HG03432 (cell line): Measurements from ENCODE around the gene LRRTM4.
"Not testable (repeated sequence)": the region's sequence is repeated elsewhere in the genome, so short reads cannot be mapped to it uniquely, and the experiment has no call there.

ENCODE experiments used
- ATAC-seq: cut with Tn5 transposase; IDR thresholded peaks from one replicate; pipeline ENCODE4 v1.9.1; 2021; ENCODE audit warnings: mild to moderate bottlenecking, moderate library complexity; ENCODE audit not compliant: unreplicated experiment

LRRTM4 gene

GRCh38 chr2:76760367-76760704 lies 761.8 kb downstream of the LRRTM4 start:
- ATAC-seq: peak; percentile 26

DNA sequence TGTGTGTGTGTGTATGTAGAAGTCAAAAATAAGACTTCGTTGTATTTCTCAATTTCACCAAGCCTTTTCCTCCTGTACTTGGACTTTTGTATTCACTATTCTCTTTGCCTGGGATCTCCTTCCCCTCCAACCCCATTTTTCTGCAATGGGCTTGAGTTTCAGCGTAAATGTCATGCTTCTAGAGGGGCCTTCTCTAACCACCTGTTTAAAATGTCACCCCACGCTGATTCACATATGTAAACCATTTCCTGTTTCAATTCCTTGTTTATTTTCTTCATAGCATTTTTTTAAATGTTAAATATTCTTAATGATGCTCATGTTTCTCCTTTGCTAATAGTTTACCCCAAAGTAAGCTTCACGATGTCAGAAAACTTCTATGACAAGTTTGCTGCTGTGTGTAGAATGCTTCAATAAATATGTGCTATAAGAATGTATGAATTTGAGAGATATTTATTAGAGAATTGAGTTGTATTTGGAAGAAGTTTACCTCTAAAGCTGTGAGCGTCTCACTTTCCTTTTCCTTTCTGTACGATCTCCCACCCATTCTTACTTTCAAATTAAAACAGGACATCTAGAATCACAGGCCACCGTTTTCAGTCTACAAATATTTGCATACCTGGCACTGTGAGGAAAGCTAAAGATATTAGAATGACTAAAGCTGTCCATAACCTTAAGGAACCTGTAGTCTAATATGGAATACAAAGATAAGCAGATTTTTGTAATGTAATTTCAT lies 762.4 kb downstream of the LRRTM4 start:
- ATAC-seq: peak; percentile 50

DNA sequence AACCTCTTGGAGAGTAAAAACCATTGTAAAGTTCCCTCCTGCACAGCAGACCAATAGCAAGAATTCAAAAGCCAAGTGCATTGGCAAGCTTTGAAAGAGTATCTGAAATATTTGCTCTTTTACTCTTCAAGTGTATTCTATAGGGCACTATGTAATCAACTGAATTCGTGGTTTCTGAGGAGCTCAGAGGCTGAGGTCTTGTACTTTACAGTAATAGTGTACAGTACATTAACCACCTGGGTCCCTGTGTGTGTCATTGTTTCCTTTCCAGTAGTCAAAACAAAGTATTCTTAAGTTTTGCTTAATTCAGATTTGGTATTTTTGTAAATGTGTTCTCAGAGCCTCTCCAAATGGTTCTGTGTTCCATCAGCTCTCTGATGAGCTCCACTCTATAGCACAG lies 769.7 kb downstream of the LRRTM4 start:
- ATAC-seq: no peak

DNA sequence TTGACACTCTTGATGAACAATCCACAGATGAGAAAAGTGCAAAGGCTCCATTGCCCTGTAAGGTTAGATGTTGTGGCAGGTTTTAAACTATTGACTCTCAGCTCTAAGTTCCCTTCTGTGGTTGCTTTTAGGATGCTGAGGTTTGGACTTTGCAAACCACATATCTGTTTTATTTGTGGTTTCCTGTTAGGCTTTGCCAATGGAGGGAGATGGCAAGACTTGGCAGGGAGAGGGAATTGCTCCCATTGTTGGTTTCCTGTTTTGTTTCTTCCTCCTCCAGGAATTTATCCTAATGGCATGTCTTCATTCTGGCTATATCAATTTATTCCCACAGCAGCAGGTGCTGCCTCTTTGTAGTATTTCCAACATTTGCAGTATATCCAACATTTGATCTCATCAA lies 772.3 kb downstream of the LRRTM4 start:
- ATAC-seq: no peak

GRCh38 chr2:76748581-76749296 lies 773.4 kb downstream of the LRRTM4 start:
- ATAC-seq: no peak

DNA sequence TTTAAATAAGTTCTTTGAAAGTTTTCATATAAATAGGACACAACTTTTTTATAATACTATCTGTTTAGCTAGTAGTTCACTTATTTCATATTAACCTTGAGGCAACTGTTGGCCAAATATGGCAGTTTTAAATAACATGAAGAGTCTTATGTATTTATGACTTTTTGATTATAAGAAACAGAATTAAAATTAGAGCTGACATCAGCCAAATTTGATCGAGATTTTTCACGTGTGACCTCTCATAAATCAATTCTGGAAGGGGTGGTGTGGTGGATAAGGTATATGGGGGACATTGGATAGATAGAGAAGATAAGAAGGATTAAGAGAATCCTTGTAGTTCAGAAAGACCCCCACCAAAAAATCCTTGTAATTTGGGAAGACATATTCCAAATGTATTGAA lies 776.6 kb downstream of the LRRTM4 start:
- no peak for ATAC-seq

DNA sequence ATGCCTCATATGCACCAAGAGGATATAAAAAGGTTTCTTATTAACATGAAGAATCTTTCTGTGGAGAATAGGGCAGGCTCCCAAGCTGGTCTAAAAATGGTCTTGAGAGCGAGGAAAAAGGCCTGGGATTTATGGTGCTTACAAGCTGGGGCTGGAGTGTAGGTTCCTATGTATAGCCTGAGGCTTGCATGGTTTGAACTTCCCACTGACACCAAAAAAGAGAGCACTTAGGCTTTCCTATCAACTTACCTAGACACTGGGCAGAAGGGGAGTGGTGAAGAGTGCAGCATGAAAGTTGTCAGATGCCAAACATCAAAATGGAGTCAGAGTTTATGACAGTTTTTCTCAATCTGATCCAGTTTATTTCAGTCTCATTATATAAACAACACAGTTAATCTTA lies 784.6 kb downstream of the LRRTM4 start:
- ATAC-seq: no peak

DNA sequence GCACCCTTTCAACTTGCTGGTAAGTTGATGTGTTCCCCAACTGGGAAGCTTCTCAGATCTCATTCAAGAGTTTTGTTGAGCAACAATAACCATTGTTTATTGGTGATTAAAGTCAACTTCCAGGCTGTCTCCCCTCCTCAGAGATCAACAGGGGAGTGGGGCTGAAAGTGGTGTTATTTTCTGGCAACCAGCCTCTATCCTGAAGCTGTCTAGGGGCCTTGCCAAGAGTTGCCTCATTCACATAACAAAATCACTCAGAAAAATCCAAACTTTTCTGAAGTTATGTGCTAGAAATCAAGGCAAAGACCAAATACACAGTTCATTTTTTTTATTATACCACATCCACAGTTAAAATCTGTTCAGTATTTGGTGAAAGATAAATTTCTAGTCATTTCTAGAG lies 788.4 kb downstream of the LRRTM4 start:
- no peak for ATAC-seq

DNA sequence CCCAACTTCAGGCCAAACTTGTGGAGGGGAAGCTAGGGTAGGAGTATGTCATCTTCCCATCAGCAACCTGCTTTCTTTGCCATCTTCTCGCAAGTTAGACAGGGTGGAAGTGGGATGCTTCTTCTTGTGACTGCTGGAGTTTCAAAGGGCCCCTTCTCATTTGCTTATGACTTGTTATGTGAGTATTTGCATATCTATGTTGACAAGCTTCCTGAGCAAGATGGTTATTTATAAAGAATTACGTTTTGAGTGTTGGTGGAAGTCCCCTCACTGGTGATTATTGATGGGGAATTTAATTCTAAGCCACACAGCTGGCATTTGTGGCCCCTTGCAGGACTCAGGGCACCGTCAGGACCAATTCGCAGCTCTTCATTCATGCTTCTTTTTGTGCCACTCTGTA lies 791.0 kb downstream of the LRRTM4 start:
- ATAC-seq: peak; percentile 87

- ATAC-seq: no peak
Measured at GRCh38 chr2:76730021-76730420, 792.2 kb downstream of the LRRTM4 start.

DNA sequence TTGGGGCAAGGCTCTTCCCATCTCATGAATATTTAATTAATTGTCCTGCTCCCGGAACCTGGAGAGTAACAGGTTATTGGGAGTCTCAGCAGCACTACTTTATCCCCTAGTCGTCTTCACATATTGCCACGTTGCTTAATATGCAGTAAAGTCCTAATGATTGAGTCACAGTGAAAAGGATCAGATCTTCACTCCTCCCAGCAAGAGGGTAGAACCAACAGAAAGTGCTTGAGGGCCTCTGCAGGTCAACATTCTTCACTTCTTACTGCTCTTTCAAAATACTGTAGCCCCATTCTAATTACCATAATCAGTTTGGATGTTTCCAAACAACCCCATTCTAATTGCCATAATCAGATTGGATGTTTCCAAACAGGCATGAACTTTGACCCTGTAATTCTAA lies 801.0 kb downstream of the LRRTM4 start:
- no peak for ATAC-seq

GRCh38 chr2:76713312-76713711 lies 808.9 kb downstream of the LRRTM4 start:
- ATAC-seq: no peak

DNA sequence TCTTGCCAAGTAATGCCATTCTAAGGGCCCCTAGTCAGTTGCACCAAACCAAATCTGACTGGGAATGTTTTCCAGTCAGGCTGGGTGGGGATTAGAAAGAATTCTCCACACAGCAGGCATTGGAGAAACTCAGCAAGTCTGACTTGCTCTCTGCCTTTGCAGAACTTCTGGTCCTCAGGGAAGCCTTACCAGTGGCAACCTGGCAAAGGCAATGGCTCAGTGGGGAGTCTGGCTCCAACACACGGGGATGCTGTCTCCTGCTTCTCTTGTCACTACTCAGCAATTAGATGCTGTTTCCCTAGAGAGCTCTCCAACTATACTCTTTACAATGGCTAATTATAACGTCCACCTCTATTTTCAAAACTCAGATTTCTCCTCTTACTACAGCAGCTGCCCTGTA lies 810.7 kb downstream of the LRRTM4 start:
- no peak for ATAC-seq

DNA sequence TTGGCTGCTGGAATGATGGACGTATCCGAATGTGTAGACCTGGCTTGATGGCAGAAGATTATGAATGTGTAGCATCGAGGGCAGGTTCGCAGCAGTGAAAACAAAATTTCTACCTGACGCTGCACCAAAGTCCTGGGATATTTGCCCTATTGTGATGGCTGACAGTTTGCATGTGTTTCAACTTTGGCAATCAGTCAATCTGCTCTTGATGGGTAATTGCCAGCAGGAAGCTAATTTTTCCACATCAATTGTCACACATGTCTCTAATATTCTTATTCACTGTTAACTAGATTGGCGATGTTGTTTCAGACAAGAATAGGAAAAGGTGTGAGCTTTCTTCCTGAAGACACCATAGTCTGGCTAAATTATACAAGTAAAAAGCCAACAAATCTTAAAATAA lies 821.3 kb downstream of the LRRTM4 start:
- no peak for ATAC-seq

GRCh38 chr2:76697998-76698713 lies 824.0 kb downstream of the LRRTM4 start:
- ATAC-seq: not testable (repeated sequence)
